ENCODE results near the gene INSRR. TPM values are rescaled to one million over a fixed set of nuclear protein-coding genes. Genes with fewer than 3 reads are reported as not detected.

Gene INSRR
- total RNA-seq, 2 experiments from 2014 or later, result 0.47 to 0.54 TPM

GRCh38 chr1:156876281-156876680, 17.4 kb upstream of the INSRR start:
- H3K36me3 Mint-ChIP-seq (ENCODE audit: low read depth), result no peaks in the 10 kb centered on the region
- DNase-seq, result no peak
- no peak overlapping the region for H3K4me3 Mint-ChIP-seq
- ChIA-PET POLR2A (no interaction called here), CTCF (interaction anchor here (1.3 to 10.4 kb wide), 2 partner anchors 15 to 38 kb away, joined by 3 to 83 read pairs; partner anchors contain the start of gene PEAR1)
- intact Hi-C loops (cut with micrococcal nuclease), result no loop called here
- H3K27ac Mint-ChIP-seq, result no peak overlapping the region
- H3K4me1 Mint-ChIP-seq (ENCODE audit: low read depth), result no peaks in the 10 kb centered on the region
- ATAC-seq, result no peak
- H3K27me3 Mint-ChIP-seq, result peaks cover 5% of the 10 kb centered on the region
- H3K9me3 Mint-ChIP-seq, result no peaks in the 10 kb centered on the region
- TF ChIP-seq CTCF (IDR thresholded peaks at IDR 0.05), result no peak

GRCh38 chr1:156875341-156875615, 16.4 kb upstream of the INSRR start:
- no peak overlapping the region for H3K4me3 Mint-ChIP-seq
- intact Hi-C loops (cut with micrococcal nuclease), result no loop called here
- peaks cover 5% of the 10 kb centered on the region for H3K27me3 Mint-ChIP-seq
- ATAC-seq (no peak), DNase-seq (no peak)
- no peak overlapping the region for H3K27ac Mint-ChIP-seq
- no peaks in the 10 kb centered on the region for H3K36me3 Mint-ChIP-seq (ENCODE audit: low read depth)
- H3K9me3 Mint-ChIP-seq, result no peaks in the 10 kb centered on the region
- ChIA-PET POLR2A (no interaction called here), CTCF (interaction anchor here (1.2 to 10.4 kb wide), 5 partner anchors 9 to 61 kb away, joined by 3 to 83 read pairs (median 6); partner anchors contain the start of gene PEAR1)
- no peak for TF ChIP-seq CTCF (IDR thresholded peaks at IDR 0.05)
- H3K4me1 Mint-ChIP-seq (ENCODE audit: low read depth), result peaks cover 5% of the 10 kb centered on the region

DNA sequence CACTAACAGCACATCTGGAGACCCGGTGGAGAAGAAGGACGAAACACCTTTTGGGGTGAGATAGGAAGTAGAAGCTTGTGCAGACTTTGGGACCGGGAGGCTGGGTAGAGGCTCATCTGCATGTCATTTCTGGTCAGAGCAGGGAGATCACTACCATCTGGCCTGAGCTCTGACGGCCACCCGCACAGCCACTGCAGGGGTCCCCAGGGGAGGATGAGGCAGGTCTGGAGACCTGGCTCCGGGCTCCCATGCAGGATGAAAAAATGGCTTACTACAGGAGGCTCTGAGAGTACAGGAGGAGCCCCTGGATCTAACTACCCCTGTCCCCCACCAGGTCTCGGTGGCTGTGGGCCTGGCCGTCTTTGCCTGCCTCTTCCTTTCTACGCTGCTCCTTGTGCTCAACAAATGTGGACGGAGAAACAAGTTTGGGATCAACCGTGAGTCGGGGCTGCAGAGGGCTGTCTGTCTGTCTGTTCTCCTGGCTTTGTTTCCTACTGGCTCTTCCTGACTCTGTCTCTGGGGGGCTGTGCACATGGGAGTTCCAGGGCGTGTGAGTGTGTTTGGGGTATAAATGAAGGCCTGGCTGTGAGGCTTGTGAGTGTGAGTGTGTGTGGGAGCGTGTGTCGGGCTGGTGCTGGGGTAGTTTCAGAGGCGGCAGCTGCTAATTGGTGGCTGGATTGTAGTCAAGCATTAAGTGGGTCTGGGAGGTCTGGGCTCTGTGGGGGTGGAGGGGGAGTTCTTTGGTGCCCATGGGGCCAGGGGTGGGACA, 15.8 kb upstream of the INSRR start:
- no peak for TF ChIP-seq CTCF (IDR thresholded peaks at IDR 0.05)
- ATAC-seq, result no peak
- Mint-ChIP-seq H3K27ac (no peak overlapping the region), H3K4me3 (no peak overlapping the region), H3K9me3 (no peaks in the 10 kb centered on the region), H3K27me3 (peaks cover 5% of the 10 kb centered on the region), H3K4me1 (ENCODE audit: low read depth) (peaks cover 5% of the 10 kb centered on the region), H3K36me3 (ENCODE audit: low read depth) (no peaks in the 10 kb centered on the region)
- no peak for DNase-seq
- intact Hi-C loops (cut with micrococcal nuclease), result no loop called here
- POLR2A ChIA-PET, result interaction anchor here (1.4 kb wide), 1 partner anchor 10 kb away, joined by 3 read pairs; no protein-coding TSS in a partner anchor
- CTCF ChIA-PET, result interaction anchor here (0.7 to 10.4 kb wide), 7 partner anchors 9 to 185 kb away, joined by 3 to 83 read pairs (median 4); partner anchors contain the start of gene PEAR1

DNA sequence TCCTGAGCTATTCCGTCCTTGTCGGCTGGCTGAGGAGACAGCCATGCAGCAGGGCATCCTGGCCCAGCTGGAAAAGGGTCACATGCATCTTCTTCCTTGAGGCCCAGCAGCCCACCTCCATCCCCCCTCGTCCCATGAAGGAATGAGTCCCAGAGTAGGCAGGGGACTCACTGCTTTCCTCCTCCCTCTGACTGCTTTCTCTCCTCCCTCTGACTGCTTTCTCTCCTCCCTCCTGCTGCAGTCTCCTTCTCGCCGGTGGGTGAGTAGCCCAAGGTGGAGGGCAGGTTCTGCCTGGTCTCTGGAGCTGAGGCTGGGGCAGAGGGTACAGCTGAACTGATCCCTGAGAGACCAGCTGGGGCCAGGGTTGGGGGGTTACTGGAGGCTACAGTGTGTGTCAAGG, 15.2 kb upstream of the INSRR start:
- H3K36me3 Mint-ChIP-seq (ENCODE audit: low read depth), result no peaks in the 10 kb centered on the region
- peaks cover 5% of the 10 kb centered on the region for H3K27me3 Mint-ChIP-seq
- ATAC-seq (no peak), DNase-seq (no peak)
- TF ChIP-seq CTCF (IDR thresholded peaks at IDR 0.05), result no peak
- no peak overlapping the region for H3K27ac Mint-ChIP-seq
- intact Hi-C loops (cut with micrococcal nuclease), result no loop called here
- H3K9me3 Mint-ChIP-seq, result no peaks in the 10 kb centered on the region
- H3K4me1 Mint-ChIP-seq (ENCODE audit: low read depth), result peaks cover 5% of the 10 kb centered on the region
- CTCF ChIA-PET, result interaction anchor here (0.7 to 10.4 kb wide), 7 partner anchors 10 to 185 kb away, joined by 3 to 83 read pairs (median 4); partner anchors contain the start of genes NTRK1 and PEAR1
- no peak overlapping the region for H3K4me3 Mint-ChIP-seq
- POLR2A ChIA-PET, result interaction anchor here (1.4 kb wide), 1 partner anchor 10 kb away, joined by 3 read pairs; no protein-coding TSS in a partner anchor

- Mint-ChIP-seq H3K36me3 (ENCODE audit: low read depth) (no peaks in the 10 kb centered on the region), H3K4me3 (no peak overlapping the region), H3K27ac (no peak overlapping the region), H3K4me1 (ENCODE audit: low read depth) (peaks cover 5% of the 10 kb centered on the region), H3K9me3 (no peaks in the 10 kb centered on the region), H3K27me3 (peaks cover 5% of the 10 kb centered on the region)
- DNase-seq (no peak), ATAC-seq (no peak)
- ChIA-PET POLR2A (interaction anchor here (1.4 kb wide), 1 partner anchor 9 kb away, joined by 3 read pairs; no protein-coding TSS in a partner anchor), CTCF (interaction anchor here (0.7 to 10.4 kb wide), 6 partner anchors 14 to 184 kb away, joined by 3 to 83 read pairs (median 5); partner anchors contain the start of genes NTRK1 and PEAR1)
- intact Hi-C loops (cut with micrococcal nuclease), result no loop called here
- no peak for TF ChIP-seq CTCF (IDR thresholded peaks at IDR 0.05)
These were observed 14.7 kb upstream of the INSRR start for GRCh38 chr1:156873659-156874058.

Measured in activated CD8-positive, alpha-beta T cell treated with anti-CD3 and anti-CD28 coated beads for 36 hours (primary cell).